HTR-8/SVneo (cell line): ENCODE results near the gene PSMB2.
A peak's percentile ranks its signal among the peaks of the same experiment; 100 is the strongest.

Source experiments
- DNase-seq: peaks from one replicate; pipeline ENCODE4 v3.0.0; 2011; ENCODE audit warnings: low spot score, mixed read lengths; ENCODE audit not compliant: insufficient read length
- FAIRE-seq: peaks from 2 replicates; lab custom pipeline; 2011; peaks lifted over from hg19 to GRCh38; lab: Jason Lieb, UNC

The PSMB2 gene

DNA sequence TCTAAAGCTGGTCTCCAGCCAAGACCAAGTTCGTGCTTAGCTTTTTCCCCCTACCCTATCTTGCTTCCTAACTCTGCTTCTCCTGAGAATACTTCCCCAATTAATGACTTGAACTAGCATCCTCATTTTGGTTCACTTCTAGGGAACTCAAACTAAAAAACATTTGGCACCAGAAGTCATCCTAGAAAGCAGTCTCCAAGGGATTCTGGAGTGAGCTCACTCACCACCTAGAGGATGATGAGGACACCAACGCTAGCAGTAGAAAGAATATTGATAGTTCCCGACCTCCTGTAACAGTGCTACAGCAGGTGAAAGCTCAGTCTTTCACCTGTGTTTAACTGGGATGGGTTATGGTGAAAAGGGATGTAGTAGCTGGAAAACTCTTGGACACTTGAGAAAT, 4.7 kb upstream of the PSMB2 start:
- DNase-seq (peak; percentile 13), FAIRE-seq (no peak)

DNA sequence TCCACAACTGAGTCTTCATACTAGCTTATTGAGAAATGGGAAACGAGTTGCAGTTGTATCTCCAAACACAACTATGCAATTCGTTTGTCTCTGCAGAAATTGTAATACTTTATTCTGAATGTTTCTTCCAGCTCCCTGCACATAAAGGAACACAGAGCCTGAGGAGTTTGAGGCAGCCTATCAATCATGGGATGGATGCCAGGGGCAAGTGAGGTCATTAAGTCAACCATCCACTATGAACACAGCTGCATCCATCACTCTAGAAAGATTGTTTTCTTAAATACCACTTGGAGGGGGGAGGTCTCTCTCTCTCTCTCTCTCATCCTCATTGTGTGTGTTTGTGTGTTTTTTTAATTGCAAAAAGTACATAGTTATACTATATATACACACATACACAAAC, 2.9 kb upstream of the PSMB2 start:
- FAIRE-seq (no peak), DNase-seq (no peak)

DNA sequence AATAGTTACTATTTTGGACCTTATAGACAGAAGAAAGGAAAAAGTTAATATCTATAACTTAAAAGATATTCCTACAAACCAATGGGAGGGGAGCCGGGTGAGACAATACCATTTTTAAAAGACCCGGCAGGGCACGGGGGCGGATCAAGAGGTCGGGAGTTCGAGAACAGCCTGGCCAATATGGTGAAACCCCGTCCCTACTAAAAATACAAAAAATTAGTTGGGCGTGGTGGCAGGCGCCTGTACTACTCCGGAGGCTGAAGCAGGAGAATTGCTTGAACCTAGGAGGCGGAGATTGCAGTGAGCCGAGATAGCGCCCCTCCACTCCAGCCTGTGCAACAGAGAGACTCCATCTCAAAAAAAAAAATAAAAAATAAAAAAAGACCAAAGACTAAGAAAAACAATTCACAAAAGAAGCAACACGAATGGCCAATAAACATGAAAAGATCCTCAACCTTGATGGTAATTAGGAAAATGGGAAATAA, 1.2 kb upstream of the PSMB2 start:
- DNase-seq (no peak), FAIRE-seq (no peak)

DNA sequence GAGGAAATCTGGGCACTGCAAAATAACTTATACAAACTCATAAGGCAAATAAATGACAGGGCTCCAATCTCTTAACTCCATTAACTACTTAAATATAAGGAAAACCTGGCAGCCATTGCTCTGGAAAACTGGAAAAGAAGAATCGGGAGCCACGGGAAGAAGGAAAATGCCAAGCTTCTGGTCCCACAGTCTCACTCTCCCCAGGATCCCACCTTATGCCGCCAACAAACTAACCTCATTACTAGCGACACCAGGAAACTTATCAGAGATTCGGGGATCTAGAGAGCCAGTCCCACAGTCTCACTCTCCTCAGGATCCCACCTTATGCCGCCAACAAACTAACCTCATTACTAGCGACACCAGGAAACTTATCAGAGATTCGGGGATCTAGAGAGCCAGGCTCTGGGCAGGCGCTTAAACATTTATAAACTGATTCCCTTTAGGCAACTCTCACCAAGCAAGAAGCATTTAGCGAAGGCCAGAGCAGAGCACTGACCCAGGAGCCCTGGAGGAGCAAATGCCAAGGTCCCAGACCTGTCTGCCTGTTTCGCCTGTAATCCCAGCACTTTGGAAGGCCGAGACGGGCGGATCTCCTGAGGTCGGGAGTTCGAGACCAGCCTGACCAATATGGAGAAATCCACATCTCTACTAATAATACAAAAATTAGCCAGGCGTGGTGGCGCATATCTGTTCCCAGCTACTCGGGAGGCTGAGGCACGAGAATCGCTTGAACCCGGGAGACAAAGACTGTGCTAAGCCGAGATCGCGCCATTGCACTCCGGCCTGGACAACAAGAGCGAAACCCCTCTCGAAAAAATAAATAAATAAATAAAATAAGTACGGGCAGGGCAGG, 720 bp downstream of the PSMB2 start:
- DNase-seq = no peak
- no peak for FAIRE-seq

DNA sequence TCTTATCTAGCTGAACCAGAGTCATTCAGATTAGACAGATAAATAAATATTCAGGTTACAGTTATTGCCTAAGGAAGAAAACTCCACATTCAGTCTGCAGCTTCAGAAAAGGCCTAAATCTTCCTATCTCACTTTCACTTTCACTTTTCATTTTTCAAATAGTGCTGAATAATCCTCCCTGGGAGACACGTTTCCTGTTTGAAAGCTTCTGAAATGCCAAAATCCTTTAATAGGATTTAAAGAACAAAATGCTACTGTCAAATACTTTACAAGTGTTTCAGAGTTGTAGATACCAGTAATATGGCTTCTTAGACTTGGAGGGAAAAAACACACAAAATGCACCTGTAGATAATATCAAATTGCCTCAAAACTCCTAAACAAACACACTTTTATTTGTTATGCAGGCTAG, 3.9 kb downstream of the PSMB2 start:
- FAIRE-seq = no peak
- DNase-seq = no peak

DNA sequence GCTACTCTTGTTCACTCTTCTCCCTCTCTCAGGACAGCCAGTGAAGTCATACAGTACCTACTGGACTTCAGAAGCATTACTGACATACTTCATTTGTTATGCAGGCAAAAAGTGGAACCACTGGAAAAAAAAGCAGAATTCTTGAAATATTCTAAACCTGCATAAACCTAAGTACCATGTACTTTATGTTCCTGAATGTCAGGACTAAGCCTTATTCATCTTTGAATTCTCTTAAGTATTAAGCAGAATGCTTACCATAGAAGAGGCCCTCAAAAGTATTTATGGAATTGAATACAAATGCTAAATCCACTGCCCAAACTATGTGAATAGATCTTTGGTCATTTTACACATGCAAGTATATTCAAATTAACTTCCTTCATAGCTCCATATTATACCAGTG, 7.8 kb downstream of the PSMB2 start:
- no peak for FAIRE-seq
- DNase-seq = no peak

DNA sequence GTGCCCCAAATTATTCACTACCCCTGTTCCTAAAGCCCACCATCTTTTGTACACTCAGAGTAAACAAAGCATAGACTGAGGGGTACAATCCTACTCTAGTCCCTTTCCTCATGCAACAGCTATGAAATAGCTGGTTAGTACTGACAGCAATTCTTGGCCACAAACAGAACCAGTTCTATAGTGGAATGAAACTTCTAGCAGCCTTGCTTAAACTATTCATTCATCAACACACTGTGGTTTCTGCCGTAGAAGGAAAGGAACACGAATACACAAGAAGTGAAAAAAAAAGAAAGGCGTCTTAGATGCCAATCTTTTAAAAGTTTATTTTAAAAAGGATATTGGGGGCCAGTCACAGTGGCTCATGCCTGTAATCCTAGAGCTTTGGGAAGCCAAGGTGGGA, 9.9 kb downstream of the PSMB2 start:
- FAIRE-seq (no peak), DNase-seq (no peak)

DNA sequence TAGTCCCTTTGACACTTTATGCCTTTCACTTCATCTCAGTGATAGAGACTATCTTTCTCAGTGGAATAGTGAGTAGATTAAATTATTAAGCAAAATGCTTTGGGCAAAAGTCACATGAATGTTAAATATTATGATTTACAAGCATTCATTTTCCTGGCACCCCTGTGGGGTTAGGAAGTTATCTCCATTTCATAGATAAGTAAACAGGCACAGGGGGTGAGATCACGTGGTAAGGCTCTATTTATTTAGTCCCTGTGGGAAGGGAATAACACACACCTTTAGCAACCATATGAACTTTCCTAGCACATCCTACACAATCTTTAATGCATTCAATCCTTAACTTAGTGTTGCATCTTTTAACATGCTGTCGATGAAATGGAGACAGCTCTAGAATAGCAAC, 12.3 kb downstream of the PSMB2 start:
- no peak for DNase-seq
- no peak for FAIRE-seq

DNA sequence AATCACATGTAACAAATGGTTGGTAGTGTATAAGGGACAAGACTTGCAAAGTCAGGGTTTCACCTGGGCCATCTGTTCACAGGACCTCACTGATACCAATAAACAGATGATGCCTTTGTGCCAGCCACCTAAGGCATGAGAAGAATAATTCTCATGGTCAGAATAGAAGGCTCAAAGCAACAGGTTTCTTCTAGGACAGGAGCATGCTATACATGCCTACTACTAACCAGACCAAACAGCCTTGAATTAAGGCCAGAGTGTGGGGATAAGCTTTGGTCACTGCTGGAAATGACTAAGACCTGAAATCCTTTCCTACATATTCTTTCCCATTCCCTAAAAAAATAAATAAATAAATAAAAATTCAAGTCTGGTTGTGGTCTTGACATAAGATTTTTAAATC, 17.5 kb downstream of the PSMB2 start:
- DNase-seq (no peak), FAIRE-seq (no peak)

DNA sequence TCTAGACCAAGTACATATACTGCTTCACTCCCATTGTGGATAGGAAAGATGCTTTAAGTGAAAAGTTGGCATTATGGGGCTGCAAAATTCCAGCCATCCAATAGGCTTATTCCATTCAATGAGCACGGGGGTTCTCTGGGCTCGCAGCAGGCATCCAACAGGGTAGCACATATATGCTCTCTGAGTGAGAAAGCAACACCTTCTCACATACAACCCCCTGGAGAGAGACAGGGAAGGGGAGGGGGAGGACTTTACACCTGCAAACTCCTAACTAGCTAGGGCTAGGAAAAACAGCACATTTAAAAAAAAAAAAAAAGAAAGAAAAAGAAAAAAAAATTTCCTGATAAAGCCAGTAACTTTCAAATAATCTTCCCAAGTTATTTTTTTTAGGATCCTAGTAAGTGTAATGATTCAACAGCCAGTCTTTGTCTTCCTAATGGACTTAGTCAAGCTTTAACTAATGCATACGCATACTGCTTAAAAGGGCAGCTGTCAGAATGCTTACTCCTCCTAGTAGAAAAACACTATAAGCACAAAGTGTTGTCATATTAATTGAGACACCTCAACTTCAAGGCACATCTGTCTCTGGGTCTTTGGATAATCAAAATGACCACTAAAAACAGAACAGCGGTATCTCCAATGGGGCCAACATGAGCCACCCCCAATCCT, 18.7 kb downstream of the PSMB2 start:
- no peak for DNase-seq
- no peak for FAIRE-seq

DNA sequence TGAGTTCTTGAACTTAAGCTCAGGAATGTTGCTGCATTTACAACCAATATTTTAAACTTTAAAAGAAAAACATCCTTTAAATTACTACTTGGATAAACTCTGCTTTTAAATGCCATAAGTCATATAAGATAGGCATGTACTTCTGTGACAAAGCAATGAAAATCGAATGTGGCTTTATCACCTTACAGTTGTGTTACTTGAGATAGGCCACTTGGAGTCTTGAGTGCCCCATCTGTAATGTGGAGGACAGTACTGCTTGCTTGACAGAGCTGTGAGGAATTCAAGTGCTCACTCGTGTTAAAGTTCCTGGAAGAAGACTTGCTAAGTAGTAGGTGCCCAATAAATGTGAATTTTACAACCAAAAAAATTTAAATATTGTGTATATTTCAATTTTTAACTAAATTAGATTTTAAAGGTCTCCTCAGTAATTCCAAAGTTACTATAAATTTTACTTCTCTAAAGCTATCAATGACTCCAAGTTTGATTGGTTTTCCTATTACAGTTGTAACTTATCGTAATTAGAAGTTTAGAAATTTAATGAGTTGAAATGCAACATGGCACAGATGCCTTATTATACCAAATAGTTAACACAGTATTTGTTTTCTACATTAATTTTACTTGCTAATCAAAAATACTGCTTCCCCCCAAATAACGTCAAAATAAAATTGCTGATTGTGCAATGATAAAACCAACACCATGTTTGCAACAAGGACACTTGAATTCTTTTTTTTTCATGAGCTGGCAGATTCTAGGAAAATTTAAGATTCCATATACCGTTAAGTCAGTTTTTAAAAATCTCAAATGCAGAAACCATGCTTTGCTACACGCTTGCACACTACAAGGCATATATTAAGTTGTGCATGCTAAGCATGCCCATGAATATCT, 21.8 kb downstream of the PSMB2 start:
- FAIRE-seq (no peak), DNase-seq (no peak)

DNA sequence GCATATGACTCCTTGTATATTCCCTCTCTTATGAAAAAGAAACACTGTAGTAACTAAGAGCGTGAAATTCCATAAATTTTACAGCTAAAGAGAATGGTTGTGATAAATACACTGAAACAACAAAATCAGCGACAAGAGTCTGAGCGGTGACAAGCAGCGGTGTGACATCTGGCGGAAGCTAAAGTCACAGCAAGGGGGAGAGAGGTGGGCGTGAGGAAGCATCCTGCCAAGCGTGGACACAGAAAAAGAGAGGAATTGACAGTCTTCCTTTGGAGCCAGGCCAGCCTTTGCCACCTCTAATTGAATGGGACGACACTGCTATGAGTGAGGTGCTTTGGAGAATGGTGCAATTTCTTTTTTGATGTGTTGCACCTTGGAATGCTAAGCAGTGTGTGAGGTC, 25.9 kb downstream of the PSMB2 start:
- FAIRE-seq (no peak), DNase-seq (no peak)

DNA sequence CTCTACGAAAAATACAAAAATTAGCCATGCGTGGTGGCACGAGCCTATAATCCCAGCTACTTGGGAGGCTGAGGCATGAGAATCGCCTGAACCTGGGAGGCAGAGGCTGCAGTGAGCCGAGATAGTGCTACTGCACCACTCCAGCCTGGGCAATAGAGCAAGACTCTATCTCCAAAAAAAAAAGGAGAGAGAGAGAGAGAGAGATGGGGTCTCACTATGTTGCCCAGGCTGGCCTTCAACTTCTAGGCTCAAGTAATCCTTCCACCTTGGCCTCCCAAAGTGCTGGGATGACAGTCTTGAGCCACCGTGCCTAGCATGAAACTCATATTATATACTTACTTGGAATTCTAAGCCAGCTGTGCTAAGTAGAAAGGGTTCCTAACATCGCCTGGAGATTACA, 29.7 kb downstream of the PSMB2 start:
- DNase-seq (no peak), FAIRE-seq (no peak)

DNA sequence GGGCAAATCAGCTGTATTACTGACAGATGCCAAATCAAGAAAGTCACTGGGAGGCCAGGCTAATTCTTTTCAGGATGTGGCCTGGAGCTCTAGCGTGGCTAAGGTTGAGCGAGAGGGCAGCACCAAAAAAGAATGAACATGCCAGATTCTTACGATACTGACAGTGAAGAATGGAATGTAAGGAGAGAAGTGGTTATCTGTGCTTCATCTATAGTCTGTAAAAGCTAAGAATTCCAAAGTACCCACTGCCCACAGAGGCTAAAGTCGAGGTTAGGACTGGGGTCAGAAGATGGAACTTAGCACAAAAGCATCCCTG, 35.5 kb downstream of the PSMB2 start:
- DNase-seq = peak; percentile 45
- FAIRE-seq = peak; percentile 55

DNA sequence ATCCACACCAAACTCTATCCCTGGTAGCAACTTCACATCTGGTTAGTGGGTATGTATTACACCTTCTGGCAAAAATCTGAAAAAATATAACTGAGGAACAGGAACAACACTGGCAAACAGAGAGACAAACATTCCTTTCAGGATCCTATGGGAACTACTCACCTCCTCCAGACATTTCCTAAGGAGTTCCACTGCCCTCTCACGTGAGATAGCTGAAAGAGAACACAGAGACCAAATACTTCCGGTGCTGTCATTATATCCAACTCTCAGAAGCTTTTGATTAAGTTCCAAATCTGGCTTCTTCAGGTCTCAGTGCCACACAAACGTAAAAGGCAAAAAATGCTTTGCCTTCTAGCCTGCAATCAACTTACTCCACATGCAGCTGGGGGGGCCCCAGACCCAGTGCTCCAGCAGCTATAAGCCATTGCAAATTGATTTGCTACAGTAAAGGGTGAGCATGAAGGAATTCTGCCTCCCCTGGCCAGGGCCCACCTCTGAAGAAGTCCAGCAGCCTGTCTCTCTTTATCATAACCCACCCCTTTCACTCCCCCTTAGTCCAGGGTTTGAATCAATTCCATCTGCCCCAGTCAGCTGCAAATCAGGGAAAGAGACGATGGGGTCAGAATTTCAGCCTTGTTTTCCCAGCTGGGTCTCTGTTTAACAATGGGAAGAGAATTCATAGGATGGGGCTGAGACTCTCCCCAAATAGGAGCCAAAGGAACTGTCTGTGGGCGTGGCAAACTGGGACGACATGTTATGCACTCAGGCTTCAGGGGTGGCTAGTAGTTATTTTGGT, 36.1 kb downstream of the PSMB2 start:
- FAIRE-seq (no peak), DNase-seq (no peak)

DNA sequence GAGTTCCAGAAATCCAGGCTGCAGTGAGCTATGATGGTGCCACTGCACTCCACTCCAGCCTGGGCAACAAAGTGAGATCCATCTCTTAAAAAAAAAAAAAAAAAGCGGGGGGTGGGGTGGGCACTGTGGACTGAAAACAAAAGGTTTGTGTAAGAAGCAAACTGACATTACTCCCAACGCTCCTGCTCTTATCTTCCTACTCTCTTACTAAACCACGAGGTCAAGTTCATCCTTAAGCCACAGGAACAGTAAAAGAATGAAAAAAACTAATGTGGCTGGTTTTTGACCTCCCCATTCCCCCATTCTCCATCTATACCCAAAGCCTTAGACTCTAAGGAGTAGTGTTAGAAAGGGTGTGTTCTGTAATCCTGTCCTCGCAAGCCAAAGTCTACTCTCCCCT, 37.4 kb downstream of the PSMB2 start:
- DNase-seq (no peak), FAIRE-seq (no peak)

DNA sequence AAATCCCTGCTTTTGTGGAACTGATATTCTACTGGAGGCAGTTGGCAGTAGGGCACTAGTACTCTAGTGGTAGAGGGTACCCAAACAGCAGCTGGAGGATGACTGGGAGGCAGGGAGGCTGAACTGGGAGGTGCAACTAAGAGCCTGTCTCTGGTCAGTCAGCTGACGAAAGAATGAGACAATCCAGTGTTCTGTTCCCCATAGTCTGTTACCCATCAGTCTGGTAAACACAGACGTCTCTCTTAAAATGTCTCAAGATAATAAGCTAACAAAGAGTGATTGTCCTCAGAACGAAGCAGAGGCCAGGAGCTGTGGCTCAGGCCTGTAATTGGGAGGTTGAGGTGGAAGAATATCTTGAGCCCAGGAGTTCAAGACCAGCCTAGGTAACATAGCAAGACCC, 37.9 kb downstream of the PSMB2 start:
- DNase-seq = no peak
- FAIRE-seq = no peak

DNA sequence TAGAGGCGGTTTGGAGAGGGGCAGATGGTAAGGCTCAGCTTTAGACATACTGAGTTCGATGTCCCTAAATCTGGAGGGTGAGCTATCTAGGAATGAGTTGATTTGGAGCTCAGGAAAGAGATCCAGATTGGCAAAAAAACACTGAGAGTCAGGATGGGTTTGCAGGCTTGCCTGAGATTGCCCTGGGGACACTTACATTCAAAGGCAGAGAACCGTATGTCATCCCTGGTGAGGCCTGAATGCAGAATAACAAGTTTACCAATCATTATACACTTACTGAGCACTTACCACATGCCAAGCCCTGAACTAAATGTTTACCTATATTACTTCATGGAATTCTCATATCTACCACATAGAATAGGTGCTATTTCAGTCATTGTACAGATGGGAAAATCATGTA, 40.7 kb downstream of the PSMB2 start:
- FAIRE-seq = no peak
- DNase-seq = no peak

DNA sequence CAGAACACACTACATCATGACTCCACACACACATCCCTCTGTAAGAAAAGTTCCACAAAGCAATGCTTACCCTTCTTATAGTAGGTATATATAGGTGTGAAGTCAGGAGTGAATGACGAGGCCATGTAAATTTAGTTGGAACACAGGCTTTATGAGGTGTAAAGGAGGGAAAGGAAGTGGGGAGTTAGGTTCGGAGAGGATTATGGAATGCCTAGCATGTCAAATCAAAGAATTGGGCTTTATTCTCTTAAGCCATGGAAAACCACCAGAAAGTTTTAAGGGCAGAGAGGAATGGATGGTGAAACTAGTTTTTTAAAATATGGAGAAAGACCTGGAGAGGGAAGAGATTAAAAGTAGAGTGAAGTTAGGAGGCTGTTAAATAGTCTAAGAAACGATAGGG, 41.9 kb downstream of the PSMB2 start:
- FAIRE-seq (no peak), DNase-seq (no peak)

DNA sequence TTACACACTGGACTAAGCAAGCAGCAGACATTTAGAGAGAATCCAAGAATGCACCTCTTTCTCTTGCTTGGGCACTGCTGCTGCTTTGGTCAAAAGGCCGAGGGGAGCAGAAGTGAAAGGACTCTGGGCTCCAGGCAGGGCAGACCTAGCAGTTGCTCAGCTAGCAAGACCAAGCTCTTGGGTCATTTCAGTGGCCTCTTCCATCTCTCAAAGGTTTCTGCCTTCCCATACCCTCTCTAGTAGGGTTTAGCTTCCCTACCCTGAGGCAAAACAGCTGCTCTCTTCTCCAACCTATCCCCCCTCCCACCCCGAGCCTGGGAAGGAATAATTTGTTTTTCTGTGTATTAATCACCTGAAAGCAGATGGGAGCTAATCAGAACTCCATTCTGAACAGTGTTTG, 42.4 kb downstream of the PSMB2 start:
- FAIRE-seq (no peak), DNase-seq (no peak)
